IPS-11a (cell line): ENCODE measurements around the gene NKD1.
"Not testable (repeated sequence)": the region's sequence is repeated elsewhere in the genome, so short reads cannot be mapped to it uniquely, and the experiment has no call there.

Experiments
- H3K4me3 ChIP-seq: one replicate; pipeline ENCODE4 v1.5.1; 2013; ENCODE audit warnings: low read depth, low read length, control low read depth

The NKD1 gene

DNA sequence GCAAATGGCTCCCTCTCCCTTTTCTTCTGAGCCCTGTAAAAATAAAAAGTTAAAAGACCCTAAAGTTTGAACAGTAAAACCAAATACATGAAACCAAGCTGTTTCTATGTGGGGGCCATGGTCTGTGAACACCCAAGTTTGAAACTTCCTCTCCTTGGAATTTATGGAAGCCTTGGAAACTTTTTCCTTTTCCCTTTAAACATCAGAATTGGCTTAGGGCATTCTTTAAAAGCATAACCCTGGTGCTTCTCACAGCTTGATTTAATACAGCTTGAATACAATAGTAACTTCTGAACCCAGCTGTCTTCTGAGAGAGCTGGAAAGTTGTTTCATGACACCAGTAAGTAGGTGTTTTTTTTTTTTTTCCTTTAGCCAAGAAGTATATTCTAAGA lies 26.5 kb downstream of the NKD1 start:
- no peak overlapping the region for H3K4me3 ChIP-seq

DNA sequence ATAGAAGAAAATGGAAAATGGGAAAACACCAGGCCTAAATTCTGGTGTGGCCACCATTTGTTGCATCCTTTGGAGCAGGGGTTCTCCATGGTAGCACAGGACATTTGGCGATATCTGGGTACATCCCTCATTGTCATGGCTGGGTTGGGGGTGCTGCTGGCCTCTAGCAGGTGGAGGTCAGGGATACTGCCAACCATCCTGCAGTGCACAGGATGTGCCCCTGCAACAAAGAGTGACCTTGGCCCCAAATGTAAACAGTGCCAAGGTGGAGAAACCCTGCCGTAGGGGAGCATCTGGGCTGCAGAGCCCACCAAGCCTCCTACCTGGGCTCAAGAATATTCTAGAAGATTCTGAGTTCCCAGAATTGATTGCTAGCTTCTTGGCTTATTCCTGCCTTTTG lies 27.5 kb downstream of the NKD1 start:
- no peak overlapping the region for H3K4me3 ChIP-seq

DNA sequence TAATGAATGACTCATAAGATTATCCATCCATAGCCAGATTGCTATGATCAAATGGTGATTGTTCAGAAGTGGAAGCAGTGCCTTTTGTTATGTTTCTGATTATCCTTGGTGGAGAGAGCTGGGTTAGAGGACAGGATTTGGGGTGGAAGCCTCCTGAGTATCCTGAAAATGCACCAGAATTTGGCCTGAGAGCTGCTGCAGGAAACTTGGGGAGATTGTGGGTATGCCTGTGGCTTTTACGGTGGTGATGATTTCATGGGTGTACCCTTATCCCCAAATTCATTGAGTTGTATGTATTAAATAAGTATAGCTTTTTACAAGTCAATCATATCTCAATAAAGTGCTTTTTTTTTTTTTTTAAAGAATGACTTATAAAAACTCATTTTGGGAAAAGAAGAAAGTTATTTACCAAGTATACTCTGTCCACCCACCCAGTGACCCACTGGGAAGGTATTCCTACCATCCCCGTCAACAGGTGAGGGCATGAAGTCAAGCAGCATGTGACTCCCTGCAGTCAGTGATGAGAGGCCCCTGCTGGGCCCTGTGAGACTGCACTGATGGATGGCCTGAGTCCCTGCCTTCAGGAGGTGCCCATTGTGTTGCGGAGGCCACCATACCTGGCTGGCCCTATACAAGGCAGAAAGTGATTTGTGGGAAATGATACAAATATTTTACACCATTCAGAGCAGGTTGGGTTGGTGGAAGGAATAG lies 28.4 kb downstream of the NKD1 start:
- H3K4me3 ChIP-seq: no peak overlapping the region

DNA sequence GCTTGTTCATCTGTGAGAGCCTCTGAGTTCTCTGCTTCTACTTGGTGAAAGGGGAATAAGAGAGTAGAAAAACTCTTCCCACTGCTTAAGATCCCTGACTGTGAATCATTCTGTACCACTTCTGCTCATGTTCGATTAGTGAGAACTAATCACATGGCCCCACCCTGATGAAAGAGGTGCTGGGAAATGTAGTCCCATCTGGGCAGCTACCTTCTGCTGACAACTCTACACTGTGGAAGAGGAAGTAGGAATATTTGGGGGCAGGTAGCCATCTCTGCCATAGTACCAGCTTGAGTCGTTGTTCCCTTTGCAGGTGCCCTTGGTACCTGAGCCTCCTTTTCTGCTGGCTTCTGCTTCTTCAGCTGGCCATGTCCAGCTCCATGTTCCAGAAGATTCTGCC lies 29.9 kb downstream of the NKD1 start:
- H3K4me3 ChIP-seq: no peak overlapping the region

DNA sequence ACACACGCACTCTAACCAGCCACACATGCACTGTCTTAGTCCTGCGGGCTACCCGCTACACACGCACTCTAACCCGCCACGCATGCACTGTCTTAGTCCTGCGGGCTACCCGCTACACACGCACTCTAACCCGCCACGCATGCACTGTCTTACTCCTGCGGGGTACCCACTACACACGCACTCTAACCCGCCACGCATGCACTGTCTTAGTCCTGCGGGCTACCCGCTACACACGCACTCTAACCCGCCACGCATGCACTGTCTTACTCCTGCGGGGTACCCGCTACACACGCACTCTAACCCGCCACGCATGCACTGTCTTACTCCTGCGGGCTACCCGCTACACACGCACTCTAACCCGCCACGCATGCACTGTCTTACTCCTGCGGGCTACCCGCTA lies 31.2 kb downstream of the NKD1 start:
- not testable (repeated sequence) for H3K4me3 ChIP-seq

DNA sequence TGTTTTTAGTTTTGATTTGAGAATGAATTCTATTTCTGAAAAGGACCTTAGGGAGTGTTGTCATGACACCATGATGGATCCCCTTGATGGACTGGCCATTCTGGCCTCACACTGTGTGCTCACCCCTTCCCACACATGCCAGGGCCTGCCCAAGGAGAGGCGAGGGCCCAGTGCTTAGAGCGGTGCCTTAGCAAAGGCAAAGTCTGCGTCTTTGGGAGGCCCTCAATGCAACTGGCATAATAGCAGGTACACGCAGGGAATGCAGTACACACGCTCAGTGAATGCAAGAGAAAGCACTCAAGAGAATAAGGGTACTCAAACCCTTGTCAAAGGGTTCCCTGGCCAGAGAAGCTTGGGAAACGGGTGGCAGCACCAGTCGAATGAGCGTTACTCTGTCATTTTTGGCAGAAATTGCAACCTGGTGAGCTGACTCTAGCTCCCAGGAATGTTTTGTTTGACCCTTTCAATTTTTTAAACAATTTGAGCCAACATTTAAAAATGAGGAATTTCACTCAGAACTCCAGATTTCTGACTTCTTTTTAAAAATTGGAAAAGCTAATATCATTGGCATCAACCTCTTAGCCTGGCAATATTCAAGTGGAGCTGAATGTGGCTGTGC lies 32.1 kb downstream of the NKD1 start:
- H3K4me3 ChIP-seq: no peak overlapping the region

DNA sequence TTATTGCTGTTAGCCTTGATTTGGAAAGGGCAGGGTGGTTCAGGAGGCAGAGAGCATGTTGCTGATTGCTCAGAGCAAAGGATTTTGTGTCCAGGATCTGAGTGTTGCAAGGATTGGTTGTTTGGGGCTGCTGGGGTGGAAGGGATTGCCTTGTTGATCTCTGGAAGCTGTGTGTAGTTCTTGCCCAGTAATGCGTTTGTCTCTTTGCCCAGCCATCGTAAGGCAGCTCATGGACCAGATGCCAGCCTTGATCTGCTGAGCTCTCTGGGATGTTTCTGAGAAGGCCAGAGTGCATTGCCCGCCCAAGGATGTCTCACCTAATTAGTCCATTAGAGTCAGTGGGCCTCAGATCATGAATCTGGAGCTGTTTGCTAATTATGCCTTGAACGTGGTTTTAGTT lies 33.6 kb downstream of the NKD1 start:
- no peak overlapping the region for H3K4me3 ChIP-seq

DNA sequence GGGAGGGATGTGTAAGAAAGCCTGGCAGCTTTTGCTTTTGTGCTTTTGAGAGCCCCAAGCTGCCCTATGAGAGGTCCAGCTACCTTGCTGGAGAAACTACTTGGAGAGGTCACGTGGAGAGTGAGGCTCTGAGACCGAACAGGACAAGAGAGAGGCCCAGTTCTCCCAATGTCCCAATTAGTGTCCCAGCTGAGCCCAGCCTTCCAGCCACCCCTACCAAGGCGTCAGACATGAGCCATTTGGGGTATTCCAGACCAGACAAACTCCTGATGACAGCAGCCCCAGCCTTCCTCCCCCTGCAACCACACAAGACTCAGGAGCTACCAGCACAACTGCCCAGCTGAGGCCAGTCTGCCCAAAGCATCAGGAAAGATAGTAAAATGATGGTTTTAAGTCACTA lies 35.0 kb downstream of the NKD1 start:
- H3K4me3 ChIP-seq: no peak overlapping the region

DNA sequence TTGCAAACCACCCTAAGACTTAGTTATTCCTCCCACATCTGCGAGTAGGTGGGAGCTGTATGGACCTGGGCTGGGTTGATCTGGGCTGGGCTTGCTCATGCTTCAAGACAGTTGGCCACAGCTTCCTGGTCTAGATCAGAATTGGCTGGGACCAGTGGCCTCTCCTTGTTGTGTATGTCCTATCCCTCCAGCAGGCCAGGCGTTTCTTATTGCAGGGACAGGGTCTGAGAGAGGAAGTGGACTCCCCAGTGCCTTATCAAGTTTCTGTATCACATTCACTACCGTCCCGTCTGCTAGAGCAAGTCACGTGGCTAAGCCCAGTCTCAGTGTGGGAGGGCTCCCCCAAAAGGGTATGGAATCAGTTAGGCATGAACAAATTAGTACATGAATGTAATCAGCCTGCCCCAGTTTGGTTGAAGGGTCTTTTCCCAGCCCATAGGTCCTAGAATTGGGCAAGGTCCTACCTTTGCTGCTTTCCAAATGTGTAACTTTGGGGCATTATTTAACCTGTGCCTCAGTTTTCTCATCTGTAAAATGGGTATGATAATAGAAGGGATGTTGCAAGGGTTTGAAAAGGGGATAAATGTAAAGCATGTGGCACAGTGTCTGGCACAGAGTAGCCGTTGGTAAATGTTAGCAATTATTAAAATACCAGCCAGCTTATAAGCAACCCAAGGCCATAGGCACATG lies 36.0 kb downstream of the NKD1 start:
- H3K4me3 ChIP-seq: no peak overlapping the region

GRCh38 chr16:50585331-50585776 lies 37.2 kb downstream of the NKD1 start:
- no peak overlapping the region for H3K4me3 ChIP-seq

DNA sequence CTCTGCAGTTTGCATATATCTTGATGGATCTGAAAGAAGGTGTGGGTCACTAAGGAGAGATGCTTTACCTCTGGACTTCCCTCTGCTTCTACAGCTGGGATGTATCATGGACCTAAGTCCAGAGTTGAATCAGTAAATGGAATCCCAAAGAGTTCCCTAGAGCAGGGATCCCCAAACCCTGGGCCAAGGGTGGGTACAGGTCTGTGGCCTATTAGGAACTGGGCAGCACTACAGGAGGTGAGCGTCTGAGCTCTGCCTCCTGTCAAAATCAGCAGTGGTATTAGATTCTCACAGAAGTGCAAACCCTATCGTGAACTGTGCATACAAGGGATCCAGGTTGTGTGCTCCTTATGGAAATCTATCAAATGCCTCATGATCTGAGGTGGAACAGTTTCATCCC lies 39.3 kb downstream of the NKD1 start:
- H3K4me3 ChIP-seq: no peak overlapping the region

- no peak overlapping the region for H3K4me3 ChIP-seq
Measured at GRCh38 chr16:50588276-50588675, 40.1 kb downstream of the NKD1 start.

GRCh38 chr16:50591209-50591608 lies 43.0 kb downstream of the NKD1 start:
- H3K4me3 ChIP-seq: no peak overlapping the region

DNA sequence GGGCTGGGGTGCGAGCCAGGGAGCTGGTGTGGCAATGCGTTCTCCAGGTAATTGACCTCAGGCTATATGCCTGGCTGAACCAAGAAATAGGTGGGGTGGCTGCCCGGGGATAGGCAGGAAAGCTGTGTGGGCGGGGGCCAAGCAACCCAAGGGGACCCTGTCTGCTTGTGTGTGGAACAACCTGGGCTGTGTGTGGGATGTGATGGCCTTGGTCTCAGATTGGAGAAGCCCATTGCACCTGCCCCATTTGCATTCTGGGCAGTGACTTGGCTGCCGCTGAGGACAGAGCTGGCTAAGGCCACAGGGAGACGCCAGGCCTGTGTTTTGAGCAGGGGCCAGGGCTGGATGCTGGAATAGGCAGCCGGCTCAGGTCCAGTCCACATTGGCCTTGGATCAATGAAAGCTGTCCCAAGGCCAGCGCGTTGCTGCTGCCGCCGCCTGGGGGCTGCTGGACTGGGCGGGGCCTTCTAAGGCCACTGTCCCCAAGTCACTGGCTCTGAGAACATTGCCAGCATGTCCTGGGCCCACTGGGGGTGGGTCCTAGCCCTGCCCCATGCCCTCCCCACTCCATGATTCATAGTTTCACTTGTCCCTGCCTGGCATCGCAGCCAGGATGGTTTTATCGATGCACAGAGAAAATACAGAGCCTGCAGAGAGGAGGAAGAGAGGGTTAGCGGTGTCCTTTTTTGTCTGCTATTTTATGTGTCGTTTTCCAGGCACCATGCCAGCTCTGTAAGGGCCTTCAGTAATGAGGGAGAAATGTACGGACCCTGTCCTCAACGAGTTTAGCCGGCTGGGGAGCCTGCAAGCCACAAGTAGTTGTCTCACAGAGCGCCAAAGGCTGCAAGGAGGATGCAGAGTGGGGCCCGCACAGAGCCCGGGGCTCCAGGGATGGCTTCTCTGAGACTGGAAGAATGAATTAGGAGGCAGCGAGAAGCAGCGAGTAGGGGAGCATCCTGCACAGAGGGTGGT lies 43.9 kb downstream of the NKD1 start:
- no peak overlapping the region for H3K4me3 ChIP-seq

- H3K4me3 ChIP-seq: no peak overlapping the region
Measured at GRCh38 chr16:50592996-50593395, 44.8 kb downstream of the NKD1 start.

- no peak overlapping the region for H3K4me3 ChIP-seq
Measured at GRCh38 chr16:50593410-50594150, 45.4 kb downstream of the NKD1 start.

- no peak overlapping the region for H3K4me3 ChIP-seq
Measured at GRCh38 chr16:50594308-50595260, 46.4 kb downstream of the NKD1 start.

- no peak overlapping the region for H3K4me3 ChIP-seq
Measured at GRCh38 chr16:50595859-50596258, 47.7 kb downstream of the NKD1 start.

- no peak overlapping the region for H3K4me3 ChIP-seq
Measured at GRCh38 chr16:50596762-50597450, 48.7 kb downstream of the NKD1 start.
